AG04449 (cell line): ENCODE results near the gene MCTP1.

ENCODE experiments used
- CTCF ChIA-PET: fragments of 350-600 bp; formaldehyde crosslinking; extraction: SDS; loops from one replicate; lab custom pipeline; 2021; ENCODE audit warnings: antibody characterized with exemption; lab: Yijun Ruan, JAX
- POLR2A ChIA-PET: fragments of 400-600, 350-600 bp; formaldehyde crosslinking; extraction: SDS; loops from one replicate; lab custom pipeline; 2020; ENCODE audit warnings: antibody characterized with exemption, inconsistent platforms; lab: Yijun Ruan, JAX
- DNase-seq: peaks from one replicate; pipeline ENCODE4 v3.0.0-alpha.2; 2010; ENCODE audit warnings: low read depth, low spot score
- H3K4me3 ChIP-seq: 2 replicates; pipeline ENCODE4 v1.5.1; 2011; ENCODE audit warnings: low read depth, mild to moderate bottlenecking, control low read depth, low read length
- CTCF ChIP-seq: IDR thresholded peaks from one replicate; pipeline ENCODE4 v1.5.1; 2011; ENCODE audit warnings: mild to moderate bottlenecking, moderate library complexity, low read length, control low read depth, inconsistent platforms; ENCODE audit not compliant: insufficient read depth; ENCODE audit errors: missing control alignments

Gene MCTP1

GRCh38 chr5:94784536-94785505 lies 500.1 kb downstream of the MCTP1 start:
- no peak overlapping the region for H3K4me3 ChIP-seq
- ChIA-PET POLR2A (no interaction called here), CTCF (no interaction called here)
- no peak for TF ChIP-seq CTCF
- DNase-seq: no peak

- H3K4me3 ChIP-seq: no peak overlapping the region
- no peak for TF ChIP-seq CTCF
- ChIA-PET CTCF (no interaction called here), POLR2A (no interaction called here)
- DNase-seq: no peak
These were observed 502.5 kb downstream of the MCTP1 start for GRCh38 chr5:94782383-94782782.

GRCh38 chr5:94779684-94780083 lies 505.2 kb downstream of the MCTP1 start:
- TF ChIP-seq CTCF: no peak
- ChIA-PET POLR2A (no interaction called here), CTCF (no interaction called here)
- DNase-seq: no peak
- H3K4me3 ChIP-seq: no peak overlapping the region

- ChIA-PET POLR2A (no interaction called here), CTCF (no interaction called here)
- no peak overlapping the region for H3K4me3 ChIP-seq
- no peak for DNase-seq
- no peak for TF ChIP-seq CTCF
These were observed 506.2 kb downstream of the MCTP1 start for GRCh38 chr5:94778732-94779131.

- DNase-seq: no peak
- ChIA-PET CTCF (no interaction called here), POLR2A (no interaction called here)
- no peak overlapping the region for H3K4me3 ChIP-seq
- TF ChIP-seq CTCF: no peak
These were observed 506.6 kb downstream of the MCTP1 start for GRCh38 chr5:94778299-94778698.

GRCh38 chr5:94777056-94777880 lies 507.6 kb downstream of the MCTP1 start:
- DNase-seq: no peak
- H3K4me3 ChIP-seq: no peak overlapping the region
- no peak for TF ChIP-seq CTCF
- ChIA-PET CTCF (no interaction called here), POLR2A (no interaction called here)
